A673 (cell line): ENCODE data around the gene USHBP1.
"Not testable (repeated sequence)": the region's sequence is repeated elsewhere in the genome, so short reads cannot be mapped to it uniquely, and the experiment has no call there.

ENCODE experiments used
- CTCF ChIP-seq: fragments of 300-800, 200-600 bp; sonication (generic); conservative IDR thresholded peaks from 2 replicates; pipeline ENCODE4 v1.5.1; 2017; ENCODE audit warnings: low read depth, mild to moderate bottlenecking, antibody characterized with exemption, low read length, moderate library complexity, mixed read lengths
- EZH2 ChIP-seq: fragments of 200-600 bp; sonication (generic); IDR thresholded peaks from 2 replicates; pipeline ENCODE4 v1.6.1; 2017; ENCODE audit warnings: borderline replicate concordance, low read depth, mild to moderate bottlenecking, mixed read lengths, antibody characterized with exemption, low read length; ENCODE audit not compliant: poor library complexity, severe bottlenecking

DNA sequence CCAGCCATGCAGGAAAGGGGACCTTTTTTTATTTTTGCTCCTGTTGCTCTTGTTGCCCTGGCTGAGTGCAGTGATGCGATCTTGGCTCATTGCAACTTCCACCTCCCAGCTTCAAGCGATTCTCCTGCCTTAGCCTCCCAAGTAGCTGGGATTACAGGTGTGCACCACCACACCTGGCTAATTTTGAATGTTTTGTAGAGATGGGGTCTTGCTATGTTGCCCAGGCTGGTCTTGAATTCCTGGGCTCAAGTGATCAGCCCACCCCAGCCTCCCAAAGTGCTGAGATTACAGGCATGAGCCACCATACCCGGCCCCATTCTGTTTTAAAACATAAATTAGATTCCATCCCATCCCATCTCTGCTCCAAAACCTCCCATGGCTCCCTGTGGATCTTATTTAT, 10.3 kb upstream of the USHBP1 start:
- not testable (repeated sequence) for TF ChIP-seq CTCF, EZH2
